Activated CD4-positive, alpha-beta T cell treated with anti-CD3 and anti-CD28 coated beads, Interleukin-2, amount 50 U/mL, for 4 hours (primary cell): Measurements from ENCODE around the gene ASMTL.
A peak's percentile ranks its signal among the peaks of the same experiment; 100 is the strongest.
"Not testable (repeated sequence)": the region's sequence is repeated elsewhere in the genome, so short reads cannot be mapped to it uniquely, and the experiment has no call there.

Source experiments
- DNase-seq, 2 experiments: peaks; one replicate each; pipeline ENCODE4 v3.0.0-alpha.2; 2020

Gene ASMTL

DNA sequence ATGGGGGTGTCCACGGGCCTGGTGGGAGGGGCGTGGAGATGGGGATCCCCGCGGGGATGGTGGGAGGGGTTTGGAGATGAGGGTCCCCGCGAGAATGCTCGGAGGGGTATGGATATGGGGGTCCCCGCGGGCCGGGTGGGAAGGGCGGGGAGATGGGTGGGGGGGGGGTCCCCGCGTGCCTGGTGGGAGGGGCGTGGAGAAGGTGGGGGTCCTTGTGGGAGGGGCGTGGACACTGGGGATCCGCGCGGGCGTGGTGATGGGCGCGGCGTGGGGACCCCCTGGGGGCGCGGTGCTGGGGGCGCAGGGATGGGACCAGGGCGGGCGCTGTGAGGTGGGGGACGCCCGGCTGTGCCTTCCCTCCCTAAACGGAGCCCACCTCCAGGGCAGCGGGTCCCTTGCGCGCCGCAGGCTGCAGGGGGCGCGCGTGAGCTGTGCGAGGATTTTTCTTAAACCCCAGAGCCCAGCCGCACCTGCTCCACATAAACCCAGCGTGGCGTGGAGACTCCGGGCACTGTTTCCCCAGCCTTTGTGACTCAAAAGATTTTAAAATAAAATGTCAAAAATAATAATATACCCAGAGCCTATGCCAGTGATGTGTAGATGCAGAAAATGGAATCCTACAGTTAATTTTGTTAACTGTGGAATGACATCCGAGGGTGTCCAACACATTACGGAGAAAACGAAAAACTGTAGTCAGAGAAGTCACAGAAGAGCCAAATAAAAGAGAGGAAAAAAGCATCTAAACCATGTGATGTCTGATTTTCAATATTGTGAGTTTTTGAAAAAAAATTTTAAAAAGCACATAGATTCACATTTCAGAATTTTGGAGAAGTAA, 1.5 kb upstream of the ASMTL start:
- peak; percentile 90 to 95 for DNase-seq

DNA sequence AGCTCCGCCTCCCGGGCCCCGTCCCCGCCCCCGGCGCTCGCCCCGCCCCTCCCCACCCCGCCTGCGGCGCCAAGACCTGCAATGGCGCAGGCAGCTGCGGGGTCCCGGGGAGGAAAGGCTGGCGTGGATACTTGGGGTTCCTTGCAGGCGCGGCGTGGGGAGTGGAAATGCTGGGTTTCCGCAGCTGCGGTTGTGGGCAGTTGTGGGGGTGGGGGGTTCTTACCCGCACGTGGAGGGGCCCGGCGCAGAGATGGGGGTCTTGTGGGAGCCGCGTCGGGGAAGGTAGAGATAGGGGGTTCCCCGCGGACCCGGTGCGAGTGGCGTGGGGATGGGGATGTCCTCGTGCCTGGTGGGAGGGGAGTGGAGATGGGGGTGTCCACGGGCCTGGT, 680 bp upstream of the ASMTL start:
- DNase-seq, result peak; percentile 71 to 76

- DNase-seq, result peak in 1 of 2 experiments; percentile 17
Observed at GRCh38 chrX:1451661-1452515, 821 bp downstream of the ASMTL start.

DNA sequence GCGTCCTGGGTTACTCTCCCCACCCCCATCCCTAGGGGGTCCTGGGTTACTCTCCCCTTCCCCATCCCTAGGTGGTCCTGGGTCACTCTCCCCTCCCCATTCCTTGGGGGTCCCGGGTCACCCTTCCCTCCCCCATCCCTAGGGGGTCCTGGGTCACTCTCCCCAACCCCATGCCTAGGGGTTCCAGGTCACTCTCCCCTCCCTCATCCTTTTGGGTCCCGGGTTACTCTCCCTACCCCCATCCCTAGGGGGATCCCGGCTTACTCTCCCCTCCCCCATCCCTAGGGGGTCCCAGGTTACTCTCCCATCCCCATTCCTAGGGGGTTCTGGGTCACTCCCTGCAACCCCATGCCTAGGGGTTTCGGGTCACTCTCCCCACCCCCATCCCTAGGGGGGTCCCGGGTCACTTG, 1.5 kb downstream of the ASMTL start:
- DNase-seq, result no peak

DNA sequence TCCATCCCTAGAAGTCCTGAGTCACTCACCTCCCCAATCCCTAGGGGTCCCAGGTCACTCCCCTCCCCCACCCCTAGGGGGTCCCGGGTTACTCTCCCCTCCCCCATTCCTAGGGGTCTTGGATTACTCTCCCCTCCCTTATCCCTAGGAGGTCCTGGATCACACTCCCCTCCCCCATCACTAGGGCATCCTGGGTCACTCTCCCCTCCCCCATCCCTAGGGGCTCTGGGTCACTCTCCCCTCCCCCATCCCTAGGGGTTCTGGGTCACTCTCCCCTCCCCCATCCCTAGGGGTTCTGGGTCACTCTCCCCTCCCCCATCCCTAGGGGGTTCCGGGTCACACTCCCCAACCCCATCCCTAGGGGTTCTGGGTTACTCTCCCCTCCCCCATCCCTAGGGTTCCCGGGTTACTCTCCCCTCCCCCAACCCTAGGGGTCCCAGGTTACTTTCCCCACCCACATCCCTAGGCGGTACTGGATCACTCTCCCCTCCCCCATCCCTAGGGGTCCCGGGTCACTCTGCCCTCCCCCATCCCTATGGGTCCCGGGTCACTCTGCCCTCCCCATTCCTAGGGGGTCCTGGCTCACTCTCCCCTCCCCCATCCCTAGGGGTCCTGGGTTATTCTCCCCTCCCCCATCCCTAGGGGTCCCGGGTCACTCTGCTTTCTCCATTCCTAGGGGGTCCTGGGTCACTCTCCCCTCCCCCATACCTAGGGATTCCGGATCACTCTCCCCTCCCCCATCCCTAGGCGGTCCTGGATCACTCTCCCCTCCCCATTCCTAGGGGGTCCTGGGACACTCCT, 2.1 kb downstream of the ASMTL start:
- no peak for DNase-seq

GRCh38 chrX:1449823-1450149, 2.9 kb downstream of the ASMTL start:
- no peak for DNase-seq

GRCh38 chrX:1449036-1449822, 3.5 kb downstream of the ASMTL start:
- DNase-seq, result no peak

DNA sequence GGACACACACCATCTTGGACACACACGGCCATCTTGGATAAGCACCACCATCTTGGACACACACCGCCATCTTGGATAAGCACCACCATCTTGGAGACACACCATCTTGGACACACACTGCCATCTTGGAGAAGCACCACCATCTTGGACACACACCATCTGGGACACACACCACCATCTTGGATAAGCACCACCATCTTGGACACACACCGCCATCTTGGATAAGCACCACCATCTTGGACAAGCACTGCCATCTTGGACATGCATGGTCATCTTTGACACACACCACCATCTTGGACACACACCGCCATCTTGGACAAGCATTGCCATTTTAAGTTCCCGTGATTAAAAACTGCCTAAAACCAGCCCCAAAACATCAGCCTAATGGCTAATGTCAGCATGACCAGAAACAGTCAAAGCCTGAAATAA, 4.1 kb downstream of the ASMTL start:
- DNase-seq, result not testable (repeated sequence)

- DNase-seq, result not testable (repeated sequence)
Observed at GRCh38 chrX:1447969-1448572, 4.6 kb downstream of the ASMTL start.

GRCh38 chrX:1446984-1447968, 5.4 kb downstream of the ASMTL start:
- not testable (repeated sequence) for DNase-seq

- DNase-seq, result no peak
Observed at GRCh38 chrX:1444561-1445500, 7.9 kb downstream of the ASMTL start.

DNA sequence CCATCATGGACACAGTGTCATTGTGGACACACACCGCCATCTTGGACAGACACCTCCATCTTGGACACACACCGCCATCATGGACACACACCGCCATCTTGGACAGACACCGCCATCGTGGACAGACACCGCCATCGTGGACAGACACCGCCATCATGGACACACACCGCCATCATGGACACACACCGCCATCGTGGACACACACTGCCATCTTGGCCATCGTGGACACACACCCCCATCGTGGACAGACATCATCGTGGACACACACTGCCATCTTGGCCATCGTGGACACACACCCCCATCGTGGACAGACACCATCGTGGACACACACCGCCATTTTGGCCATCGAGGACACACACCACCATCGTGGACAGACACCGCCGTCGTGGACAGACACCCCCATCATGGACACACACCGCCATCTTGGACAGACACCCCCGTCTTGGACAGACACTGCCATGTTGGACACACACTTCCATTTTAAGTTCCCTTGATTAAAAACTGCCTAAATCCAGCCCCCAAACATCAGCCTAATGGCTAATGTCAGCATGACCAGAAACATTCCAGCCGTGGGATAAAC, 9.1 kb downstream of the ASMTL start:
- no peak for DNase-seq

GRCh38 chrX:1442724-1443367, 9.9 kb downstream of the ASMTL start:
- DNase-seq, result no peak

GRCh38 chrX:1442016-1442665, 10.6 kb downstream of the ASMTL start:
- DNase-seq, result no peak

GRCh38 chrX:1440506-1440905, 12.2 kb downstream of the ASMTL start:
- no peak for DNase-seq

GRCh38 chrX:1435241-1435895, 17.3 kb downstream of the ASMTL start:
- no peak for DNase-seq

GRCh38 chrX:1434871-1435240, 17.9 kb downstream of the ASMTL start:
- DNase-seq, result no peak
